Mammary epithelial cell (primary cell): ENCODE results near the gene SLC5A10.

Experiments
- CTCF ChIP-seq, 2 donors: IDR thresholded peaks in 1 of 2; conservative IDR thresholded peaks in 1 of 2; 2 replicates each; pipeline ENCODE4 v1.5.1; 2011 to 2012; ENCODE audit warnings: inconsistent platforms in 2 of 2, low read length in 2 of 2, mild to moderate bottlenecking in 2 of 2, control low read depth in 1 of 2, low read depth in 1 of 2; ENCODE audit not compliant: insufficient read depth in 1 of 2; ENCODE audit errors: extremely low read depth in 1 of 2
- EZH2 ChIP-seq: IDR thresholded peaks from 2 replicates; pipeline ENCODE4 v1.6.1; 2012; ENCODE audit warnings: low read length, inconsistent platforms, borderline replicate concordance

- TF ChIP-seq EZH2, result no peak
- TF ChIP-seq CTCF (conservative IDR thresholded peaks at IDR 0.05 in 1 of 2, IDR thresholded peaks at IDR 0.05 in 1 of 2; ENCODE audit: extremely low read depth in 1 of 2, insufficient read depth in 1 of 2, low read depth in 1 of 2, low read length in 2 of 2), result no peak
Observed at GRCh38 chr17:18933102-18934058, 18.6 kb upstream of the SLC5A10 start.
